Hindlimb muscle (tissue), 1 donor: ENCODE results near the gene IFT57. TPM values are rescaled to one million over a fixed set of nuclear protein-coding genes. Genes with fewer than 3 reads are reported as not detected.

Experiments used
- DNase-seq: peaks from one replicate; pipeline ENCODE4 v3.0.0-alpha.2; 2013
- polyA plus RNA-seq: library from polyadenylated mRNA; unstranded; fragments of 120-200 nt; gene quantifications from one replicate; pipeline ENCODE4 v1.2.1, GENCODE V29; 2013; ENCODE audit not compliant: insufficient read length

IFT57 gene
- polyA plus RNA-seq, 1 donor = 20.2 TPM

DNA sequence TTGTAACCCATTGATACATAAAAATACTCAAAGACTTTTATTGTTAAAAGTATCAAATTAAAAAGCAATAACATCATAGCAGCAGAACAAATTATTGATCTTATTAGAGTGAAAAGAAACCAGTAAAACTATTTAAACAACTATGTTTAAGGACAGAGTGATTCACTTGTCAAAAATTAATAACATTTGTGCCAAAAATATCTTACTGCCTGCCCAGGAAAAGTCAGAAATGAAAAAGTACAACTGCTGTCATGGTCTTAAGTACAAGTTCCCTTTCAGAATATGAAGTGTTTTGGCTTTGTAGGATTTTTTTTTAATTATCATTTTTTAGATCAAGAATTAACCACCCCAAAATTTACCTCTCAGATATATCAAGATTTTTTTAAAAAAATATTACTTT is 3.4 kb downstream of the IFT57 start:
- DNase-seq = no peak

- no peak for DNase-seq
Measured at GRCh38 chr3:108215871-108216270, 6.4 kb downstream of the IFT57 start.

- no peak for DNase-seq
Measured at GRCh38 chr3:108209579-108209978, 12.6 kb downstream of the IFT57 start.

- no peak for DNase-seq
Measured at GRCh38 chr3:108208831-108209230, 13.4 kb downstream of the IFT57 start.

DNA sequence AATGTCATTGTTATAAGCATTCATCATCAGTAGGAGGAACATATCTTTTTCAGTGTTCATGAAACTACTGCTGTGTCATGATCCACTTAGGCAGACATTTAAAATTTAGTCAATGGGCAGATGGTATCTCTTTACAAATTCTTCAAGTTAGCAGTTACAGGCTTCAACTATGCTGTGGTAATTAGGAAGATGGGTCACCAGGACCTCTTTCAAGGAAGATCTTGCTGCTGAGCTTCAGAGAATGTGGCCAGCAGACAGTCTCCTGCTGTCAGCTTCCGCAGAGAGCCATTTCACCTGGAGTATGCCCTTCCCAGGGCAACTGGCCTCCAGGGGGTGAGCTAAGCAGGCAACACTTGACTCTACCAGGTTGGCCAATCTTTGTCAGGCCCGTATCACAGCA is 19.4 kb downstream of the IFT57 start:
- DNase-seq = no peak

DNA sequence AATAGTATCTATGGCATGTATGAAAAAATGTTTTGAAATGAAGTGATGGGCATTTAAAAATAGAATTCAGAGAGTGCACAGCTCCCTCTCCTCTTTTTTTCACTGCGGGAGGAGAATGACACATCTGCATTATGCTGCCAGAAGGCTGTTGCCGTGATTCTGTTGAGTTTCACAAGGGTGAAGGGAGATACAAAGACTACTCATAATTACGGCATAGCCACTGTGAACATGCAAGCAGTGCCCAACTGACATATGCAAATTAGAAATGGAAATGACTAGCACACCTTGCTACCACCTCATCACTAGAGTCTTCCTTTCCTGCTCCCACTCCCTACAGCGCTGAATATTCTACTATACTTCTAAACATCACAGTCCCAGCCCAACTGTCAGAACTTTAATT is 20.1 kb downstream of the IFT57 start:
- DNase-seq = no peak

- DNase-seq = no peak
Measured at GRCh38 chr3:108201258-108201657, 21.0 kb downstream of the IFT57 start.

DNA sequence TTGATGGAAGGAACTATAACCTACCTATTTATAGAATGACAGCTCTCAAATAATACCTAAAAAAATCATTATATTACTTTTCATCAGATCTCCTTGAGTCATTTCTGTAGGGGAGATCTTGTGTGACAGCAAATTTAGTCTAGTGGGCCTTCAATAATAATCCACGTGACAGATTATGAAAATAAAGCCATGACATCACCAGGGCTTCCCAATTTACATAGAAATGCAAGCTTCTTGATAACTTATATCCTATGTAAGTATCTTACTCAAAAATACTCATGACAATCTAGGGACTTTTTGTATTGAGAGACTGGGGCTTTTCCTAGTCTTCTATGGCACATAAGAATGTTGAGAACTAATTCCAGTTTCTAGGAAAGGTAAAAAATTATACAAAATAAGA is 21.6 kb downstream of the IFT57 start:
- no peak for DNase-seq

GRCh38 chr3:108200024-108200423 is 22.2 kb downstream of the IFT57 start:
- no peak for DNase-seq

- DNase-seq = no peak
Measured at GRCh38 chr3:108191394-108191793, 30.8 kb downstream of the IFT57 start.

GRCh38 chr3:108190346-108190745 is 31.9 kb downstream of the IFT57 start:
- no peak for DNase-seq

GRCh38 chr3:108189440-108189839 is 32.8 kb downstream of the IFT57 start:
- no peak for DNase-seq

- no peak for DNase-seq
Measured at GRCh38 chr3:108185536-108185935, 36.7 kb downstream of the IFT57 start.

DNA sequence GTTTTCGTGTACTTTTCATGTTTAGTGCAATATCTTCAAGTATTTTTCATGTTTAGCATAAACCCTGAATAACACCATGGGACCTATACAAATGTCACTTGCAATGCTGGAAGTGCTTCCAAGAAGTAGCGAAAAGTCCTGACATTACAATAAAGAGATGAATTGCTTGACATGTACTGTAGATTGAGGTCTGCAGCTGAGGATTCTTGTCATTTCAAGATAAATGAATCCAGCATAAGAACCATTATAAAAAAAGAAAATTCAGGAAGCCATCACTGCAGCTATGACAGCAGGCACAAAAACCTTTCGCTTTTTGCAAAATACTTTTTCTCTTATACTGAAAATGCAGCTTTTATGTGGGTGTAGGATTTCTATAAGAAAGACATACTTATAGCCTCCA is 37.4 kb downstream of the IFT57 start:
- DNase-seq = no peak

DNA sequence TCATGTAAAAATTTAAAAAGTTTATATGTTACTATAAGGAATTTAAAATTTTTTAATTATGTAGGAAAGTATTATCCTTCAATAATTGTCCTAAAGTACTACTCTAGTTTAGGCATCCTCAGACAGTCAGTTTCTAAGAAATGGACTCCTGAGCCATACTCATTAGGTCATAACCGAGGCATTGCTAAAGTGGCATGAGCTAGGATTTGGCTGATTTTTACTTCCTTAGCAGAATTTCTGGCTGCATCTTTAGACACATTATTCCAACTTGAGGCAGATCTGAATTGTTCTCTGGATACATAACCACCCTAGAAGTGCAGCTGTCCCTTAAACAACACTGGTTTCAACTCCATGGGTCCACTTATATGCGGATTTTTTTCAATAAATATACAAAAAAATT is 38.3 kb downstream of the IFT57 start:
- DNase-seq = no peak

- DNase-seq = no peak
Measured at GRCh38 chr3:108183181-108183580, 39.0 kb downstream of the IFT57 start.

- DNase-seq = no peak
Measured at GRCh38 chr3:108182339-108182738, 39.9 kb downstream of the IFT57 start.

GRCh38 chr3:108181172-108181571 is 41.1 kb downstream of the IFT57 start:
- DNase-seq = no peak

DNA sequence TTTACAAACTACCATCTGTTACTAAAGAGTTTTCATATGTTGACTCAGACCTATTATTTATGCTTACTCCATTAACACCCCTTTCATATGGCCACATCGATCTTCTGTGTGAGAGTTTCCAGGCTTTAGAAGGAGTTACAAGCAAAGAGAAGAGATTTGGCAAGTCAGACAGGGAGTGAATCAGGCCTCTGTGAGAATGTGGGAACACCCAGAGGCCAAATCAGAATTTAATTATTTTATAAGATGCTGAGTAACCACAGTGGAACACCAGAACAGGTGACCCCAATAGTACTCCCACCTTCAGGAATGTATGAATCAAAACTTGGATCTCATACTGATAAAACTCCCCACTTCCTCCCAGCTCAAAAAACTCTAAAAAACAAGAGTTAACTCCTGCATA is 42.0 kb downstream of the IFT57 start:
- DNase-seq = no peak

DNA sequence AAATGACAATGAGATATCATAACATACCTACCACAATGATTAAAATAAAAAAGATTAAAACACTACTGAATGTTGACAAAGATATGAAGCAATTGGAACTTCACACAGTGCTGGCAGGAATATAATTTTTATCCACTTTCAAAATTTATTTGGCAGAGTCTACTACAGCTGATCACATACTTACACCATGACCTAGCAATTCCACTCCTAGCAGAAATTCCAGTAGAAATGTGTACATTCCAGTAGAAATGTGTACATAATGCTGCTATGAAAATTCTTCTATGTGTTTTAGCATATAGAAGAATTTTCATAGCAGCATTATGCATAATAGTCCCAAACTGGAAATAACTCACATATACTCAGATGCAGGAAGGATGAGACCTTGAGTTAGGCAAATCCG is 43.5 kb downstream of the IFT57 start:
- no peak for DNase-seq

DNA sequence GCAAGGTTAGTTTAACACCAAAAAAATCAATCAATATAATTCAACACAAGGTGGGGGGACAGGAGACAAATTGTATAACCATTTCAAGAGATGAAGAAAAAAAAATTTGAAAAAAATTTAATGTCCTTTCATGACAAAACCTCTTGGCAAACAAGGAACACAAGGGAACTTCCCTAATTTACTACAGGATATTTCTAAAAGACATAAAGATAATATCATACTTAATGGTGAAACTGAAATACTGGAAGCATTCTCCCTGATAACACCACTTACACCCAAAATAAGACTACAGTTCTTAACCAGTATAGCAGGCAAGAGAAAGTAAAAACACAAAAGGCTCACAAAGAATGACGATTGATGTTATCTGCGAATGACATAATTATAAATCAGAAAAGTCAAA is 44.7 kb downstream of the IFT57 start:
- DNase-seq = no peak

- DNase-seq = no peak
Measured at GRCh38 chr3:108175352-108175751, 46.9 kb downstream of the IFT57 start.

DNA sequence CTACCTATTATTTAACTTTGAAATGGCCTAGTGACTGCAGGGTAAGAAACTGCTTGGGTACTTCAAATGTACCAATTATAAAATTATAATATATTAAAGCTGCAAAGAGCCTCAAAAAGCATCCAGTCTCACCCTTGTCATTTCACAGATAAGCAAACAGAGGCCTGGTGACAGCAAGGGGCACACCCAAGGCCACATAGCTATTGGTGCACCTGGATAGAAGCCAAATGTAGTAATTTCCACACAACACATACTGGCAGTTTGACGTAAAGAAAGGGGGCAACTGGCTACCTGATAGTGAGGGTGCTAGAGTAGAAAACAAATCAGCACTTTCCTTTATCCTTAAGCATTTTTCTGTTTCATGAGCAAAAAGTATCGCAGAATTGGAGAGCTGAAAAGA is 51.1 kb downstream of the IFT57 start:
- DNase-seq = no peak

DNA sequence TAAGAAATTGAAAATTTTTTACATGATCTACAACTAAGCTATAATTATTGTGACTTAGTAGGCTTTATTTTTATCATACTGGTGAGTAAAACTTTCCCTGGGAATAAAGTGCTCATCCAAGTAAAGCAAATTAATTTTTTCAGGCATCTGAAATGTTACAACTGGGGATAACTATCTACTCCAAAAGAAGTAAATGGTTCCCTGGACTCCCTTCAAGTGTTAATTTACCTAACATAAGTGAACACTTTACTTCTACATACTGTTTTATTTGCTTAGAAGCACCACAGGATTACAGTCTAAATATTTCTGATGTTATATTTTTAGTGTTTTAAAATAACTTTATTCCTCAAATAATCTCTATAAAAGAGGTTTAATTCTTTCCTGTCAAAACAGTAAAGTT is 57.8 kb downstream of the IFT57 start:
- no peak for DNase-seq

DNA sequence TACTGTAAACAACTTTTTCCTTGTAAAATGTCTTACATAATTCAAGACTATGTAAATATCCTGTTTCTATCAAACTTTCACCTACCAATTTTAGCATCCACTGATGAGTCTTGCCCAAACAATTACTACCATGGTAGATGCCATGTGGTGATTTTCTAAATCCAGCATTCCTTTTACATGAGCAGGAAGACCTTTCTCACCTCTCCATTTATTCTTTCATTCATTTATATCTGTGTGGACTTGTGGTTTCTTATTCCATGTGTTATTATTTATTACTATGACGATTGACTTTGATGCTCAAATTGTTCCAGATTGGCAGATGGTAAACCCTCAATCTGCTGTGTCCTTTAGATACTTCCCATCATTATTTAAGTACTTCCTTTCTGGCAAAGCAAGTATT is 62.4 kb downstream of the IFT57 start:
- no peak for DNase-seq

GRCh38 chr3:108159105-108159504 is 63.1 kb downstream of the IFT57 start:
- DNase-seq = no peak
